A673 (cell line): Measurements from ENCODE around the gene ZC3H12D.

Source experiments
- EZH2 ChIP-seq: fragments of 200-600 bp; sonication (generic); IDR thresholded peaks from 2 replicates; pipeline ENCODE4 v1.6.1; 2017; ENCODE audit warnings: borderline replicate concordance, low read depth, mild to moderate bottlenecking, mixed read lengths, antibody characterized with exemption, low read length; ENCODE audit not compliant: poor library complexity, severe bottlenecking
- TF ChIP-seq, protein P1 (sequence below): fragments of 300-800, 200-600 bp; sonication (generic); conservative IDR thresholded peaks from 2 replicates; pipeline ENCODE4 v1.5.1; 2017; ENCODE audit warnings: low read depth, mild to moderate bottlenecking, antibody characterized with exemption, low read length, moderate library complexity, mixed read lengths

DNA sequence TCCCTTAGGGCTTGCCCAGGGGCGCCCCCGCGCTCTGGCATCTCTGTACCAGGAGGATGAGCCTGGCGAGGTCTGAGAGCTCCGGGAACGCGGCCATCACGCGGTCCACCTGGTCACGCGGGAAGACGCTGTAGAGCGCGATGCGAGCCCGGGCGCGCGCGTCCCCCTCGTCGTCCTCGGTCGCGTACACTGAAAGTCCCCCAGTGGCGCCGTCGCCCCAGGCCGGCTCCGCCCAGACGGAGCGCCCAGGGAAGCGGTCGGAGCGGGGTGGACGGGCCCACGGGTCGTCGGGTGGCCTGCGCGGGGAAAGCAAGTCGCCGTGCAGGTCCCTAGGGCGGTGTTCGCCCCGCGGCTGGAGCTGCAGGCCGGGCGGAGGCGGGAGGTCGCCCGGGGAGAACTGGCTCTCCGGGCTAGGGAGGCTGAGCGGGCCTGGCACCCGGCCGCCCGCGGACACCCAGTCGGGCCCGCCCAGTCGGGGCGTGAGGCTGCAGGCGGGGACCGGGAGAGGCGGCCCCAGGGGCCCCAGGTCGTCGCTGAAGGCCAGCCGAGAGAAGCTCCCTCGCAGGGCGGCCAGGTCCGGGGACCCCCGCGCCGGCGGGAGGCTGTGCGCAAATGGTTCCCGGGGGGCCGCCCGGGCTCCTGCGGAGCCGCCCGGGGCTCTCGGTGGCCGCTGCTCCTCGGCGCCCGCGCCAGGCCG is 34.0 kb downstream of the ZC3H12D start:
- TF ChIP-seq EZH2 = no peak
- TF ChIP-seq, protein P1, sequence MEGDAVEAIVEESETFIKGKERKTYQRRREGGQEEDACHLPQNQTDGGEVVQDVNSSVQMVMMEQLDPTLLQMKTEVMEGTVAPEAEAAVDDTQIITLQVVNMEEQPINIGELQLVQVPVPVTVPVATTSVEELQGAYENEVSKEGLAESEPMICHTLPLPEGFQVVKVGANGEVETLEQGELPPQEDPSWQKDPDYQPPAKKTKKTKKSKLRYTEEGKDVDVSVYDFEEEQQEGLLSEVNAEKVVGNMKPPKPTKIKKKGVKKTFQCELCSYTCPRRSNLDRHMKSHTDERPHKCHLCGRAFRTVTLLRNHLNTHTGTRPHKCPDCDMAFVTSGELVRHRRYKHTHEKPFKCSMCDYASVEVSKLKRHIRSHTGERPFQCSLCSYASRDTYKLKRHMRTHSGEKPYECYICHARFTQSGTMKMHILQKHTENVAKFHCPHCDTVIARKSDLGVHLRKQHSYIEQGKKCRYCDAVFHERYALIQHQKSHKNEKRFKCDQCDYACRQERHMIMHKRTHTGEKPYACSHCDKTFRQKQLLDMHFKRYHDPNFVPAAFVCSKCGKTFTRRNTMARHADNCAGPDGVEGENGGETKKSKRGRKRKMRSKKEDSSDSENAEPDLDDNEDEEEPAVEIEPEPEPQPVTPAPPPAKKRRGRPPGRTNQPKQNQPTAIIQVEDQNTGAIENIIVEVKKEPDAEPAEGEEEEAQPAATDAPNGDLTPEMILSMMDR = no peak
